SK-N-MC (cell line): ENCODE measurements around the gene FCGBP.

Experiments used
- DNase-seq: peaks from one replicate; pipeline ENCODE4 v3.0.0-alpha.2; 2011; ENCODE audit warnings: low read depth, low spot score
- H3K27ac ChIP-seq: fragments of 200-600 bp; sonication (generic); 2 replicates; pipeline ENCODE4 v1.5.1; 2016; ENCODE audit warnings: mixed run types
- H3K36me3 ChIP-seq: fragments of 200-600 bp; sonication (generic); 2 replicates; pipeline ENCODE4 v1.6.1; 2017; ENCODE audit warnings: antibody characterized with exemption, low read length, mixed read lengths; ENCODE audit not compliant: insufficient read depth
- H3K4me3 ChIP-seq: fragments of 200-600 bp; sonication (generic); 2 replicates; pipeline ENCODE4 v1.5.1; 2016
- H3K9ac ChIP-seq: fragments of 200-600 bp; sonication (generic); 2 replicates; pipeline ENCODE4 v1.8.0; 2017; ENCODE audit warnings: mixed run types, mixed read lengths; ENCODE audit not compliant: insufficient read length
- H3K9me3 ChIP-seq: fragments of 200-600 bp; sonication (generic); 2 replicates; pipeline ENCODE4 v1.6.1; 2017; ENCODE audit warnings: low read depth, mild to moderate bottlenecking, antibody characterized with exemption, low read length, moderate library complexity, mixed read lengths
- EZH2 ChIP-seq: fragments of 200-600 bp; sonication (generic); IDR thresholded peaks from one replicate; pipeline ENCODE4 v1.6.1; 2017; ENCODE audit warnings: antibody characterized with exemption
- FOXP2 ChIP-seq: optimal IDR thresholded peaks from 2 replicates; pipeline ENCODE3; 2011; ENCODE audit warnings: mild to moderate bottlenecking, moderate library complexity; ENCODE audit not compliant: insufficient read depth; ENCODE audit errors: extremely low read length, control extremely low read depth
- POLR2AphosphoS5 ChIP-seq: IDR thresholded peaks from 2 replicates; pipeline ENCODE4 v1.6.1; 2012; ENCODE audit warnings: mild to moderate bottlenecking, low read depth, low read length, borderline replicate concordance

Gene FCGBP

DNA sequence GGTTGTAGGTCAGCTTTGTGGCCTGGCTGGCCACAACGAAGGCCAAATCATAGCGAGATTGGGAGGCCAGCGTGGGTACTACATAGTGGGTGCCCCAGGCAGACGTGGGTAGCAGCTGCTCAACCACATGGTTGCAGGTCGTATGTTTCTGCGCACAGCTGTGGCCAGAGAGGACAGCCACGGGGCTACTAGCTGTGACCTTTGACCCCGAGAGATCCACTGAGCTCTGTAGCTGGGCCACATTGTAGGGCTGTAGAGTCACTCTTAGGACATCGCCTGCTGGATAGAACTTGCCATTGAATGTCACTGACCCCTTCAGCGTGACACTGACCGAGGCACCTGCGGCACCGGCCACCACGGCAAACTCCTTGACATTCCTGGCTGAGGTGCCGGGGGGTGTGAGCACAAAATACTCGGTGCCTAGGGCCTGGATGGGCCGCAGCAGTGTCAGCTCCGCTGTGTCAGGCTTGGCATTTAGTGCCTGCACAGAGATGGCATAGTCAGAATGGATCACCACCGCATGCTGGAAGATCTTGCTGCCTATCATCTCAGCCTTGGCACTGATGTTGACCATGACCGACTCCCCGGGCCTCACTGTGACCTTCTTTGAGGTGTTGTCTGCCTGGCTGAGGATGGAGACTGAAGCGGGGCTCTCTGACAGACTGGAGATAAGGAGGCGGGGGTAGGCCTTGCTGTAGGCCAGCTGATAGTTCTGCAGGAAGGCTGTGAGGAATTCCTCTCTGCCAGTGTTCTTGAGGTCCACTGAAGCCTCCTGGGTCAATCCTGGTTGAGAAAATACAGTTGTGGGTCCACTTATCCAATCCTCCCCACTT, 6.7 kb downstream of the FCGBP start:
- Histone ChIP-seq H3K27ac (no peak overlapping the region), H3K36me3 (no peaks in the 10 kb centered on the region), H3K9me3 (no peaks in the 10 kb centered on the region), H3K4me3 (no peak overlapping the region), H3K9ac (no peak overlapping the region)
- no peak for TF ChIP-seq FOXP2
- no peak for TF ChIP-seq EZH2
- TF ChIP-seq POLR2AphosphoS5 = no peak
- no peak for DNase-seq

DNA sequence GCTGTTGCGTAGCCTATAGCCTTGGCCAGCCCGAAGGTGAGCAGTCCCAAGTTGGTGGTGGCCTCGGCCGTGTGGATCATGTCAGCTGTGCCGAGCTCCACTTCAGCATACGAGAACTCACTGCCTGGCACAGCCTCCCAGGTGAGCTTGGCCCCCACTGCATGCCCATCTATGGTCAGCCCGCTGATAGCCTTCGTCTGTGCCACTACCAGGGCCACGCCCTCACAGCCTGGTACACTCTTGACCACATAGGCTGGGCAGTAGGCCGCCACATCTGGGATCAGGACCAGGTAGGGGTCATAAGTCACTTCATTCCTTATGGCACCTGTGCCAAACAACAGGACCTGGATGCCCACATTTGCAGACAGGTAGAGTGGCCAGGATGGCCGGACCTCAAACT, 7.4 kb downstream of the FCGBP start:
- no peaks in the 10 kb centered on the region for H3K9me3 ChIP-seq
- DNase-seq = no peak
- no peak overlapping the region for H3K4me3 ChIP-seq
- no peaks in the 10 kb centered on the region for H3K36me3 ChIP-seq
- TF ChIP-seq POLR2AphosphoS5 = no peak
- TF ChIP-seq FOXP2 = no peak
- no peak for TF ChIP-seq EZH2
- no peak overlapping the region for H3K9ac ChIP-seq
- H3K27ac ChIP-seq = no peak overlapping the region

DNA sequence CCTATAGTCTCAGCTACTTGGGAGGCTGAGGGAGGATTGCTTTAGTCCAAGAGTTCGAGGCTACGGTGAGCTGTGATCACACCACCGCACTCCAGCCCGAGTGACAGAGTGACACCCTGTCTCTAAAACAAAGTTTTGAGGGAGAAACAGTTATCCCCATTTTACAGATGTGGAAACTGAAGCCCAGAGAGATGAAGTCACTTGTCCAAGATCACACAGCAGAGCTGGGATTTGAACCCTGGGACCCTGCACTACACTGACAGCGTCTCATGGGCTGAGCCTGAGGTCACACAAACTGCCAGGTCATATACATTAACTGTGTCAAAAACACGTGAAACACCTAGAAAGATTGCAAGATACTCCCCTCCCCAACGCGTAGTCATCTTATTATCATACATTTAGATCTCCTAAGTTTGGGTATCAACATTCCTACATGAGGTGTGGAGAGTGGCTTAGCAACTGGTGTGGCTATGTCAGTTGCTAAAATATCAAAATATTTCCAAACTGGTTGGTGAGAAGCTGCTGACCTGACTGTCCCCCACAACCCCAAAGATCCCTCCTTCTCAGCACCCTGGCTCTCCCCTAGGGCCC, 8.2 kb downstream of the FCGBP start:
- H3K36me3 ChIP-seq = no peaks in the 10 kb centered on the region
- H3K27ac ChIP-seq = no peak overlapping the region
- H3K9me3 ChIP-seq = no peaks in the 10 kb centered on the region
- no peak for DNase-seq
- TF ChIP-seq EZH2 = no peak
- no peak for TF ChIP-seq FOXP2
- no peak for TF ChIP-seq POLR2AphosphoS5
- H3K9ac ChIP-seq = no peak overlapping the region
- no peak overlapping the region for H3K4me3 ChIP-seq

DNA sequence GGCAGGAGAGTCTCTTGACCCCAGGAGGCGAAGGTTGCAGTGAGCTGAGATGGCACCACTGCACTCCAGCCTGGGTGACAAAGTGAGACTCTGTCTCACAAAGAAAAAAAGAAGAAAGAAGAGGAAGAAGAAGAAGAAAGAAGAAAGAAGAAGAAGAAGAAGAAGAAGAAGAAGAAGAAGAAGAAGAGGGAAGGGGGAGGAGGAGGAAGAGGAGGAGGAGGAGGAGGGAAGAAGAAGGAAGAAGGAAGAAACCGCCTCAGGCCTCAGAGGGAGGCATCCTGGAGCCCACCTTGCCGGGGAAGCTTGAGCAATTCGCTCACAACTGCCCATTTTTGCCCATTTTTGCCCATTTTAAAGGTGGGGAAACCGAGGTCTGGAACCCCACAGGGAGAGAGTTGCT, 9.5 kb downstream of the FCGBP start:
- DNase-seq = no peak
- Histone ChIP-seq H3K9ac (no peak overlapping the region), H3K4me3 (no peak overlapping the region), H3K36me3 (no peaks in the 10 kb centered on the region), H3K9me3 (no peaks in the 10 kb centered on the region), H3K27ac (no peak overlapping the region)
- TF ChIP-seq POLR2AphosphoS5 = no peak
- TF ChIP-seq EZH2 = no peak
- no peak for TF ChIP-seq FOXP2

DNA sequence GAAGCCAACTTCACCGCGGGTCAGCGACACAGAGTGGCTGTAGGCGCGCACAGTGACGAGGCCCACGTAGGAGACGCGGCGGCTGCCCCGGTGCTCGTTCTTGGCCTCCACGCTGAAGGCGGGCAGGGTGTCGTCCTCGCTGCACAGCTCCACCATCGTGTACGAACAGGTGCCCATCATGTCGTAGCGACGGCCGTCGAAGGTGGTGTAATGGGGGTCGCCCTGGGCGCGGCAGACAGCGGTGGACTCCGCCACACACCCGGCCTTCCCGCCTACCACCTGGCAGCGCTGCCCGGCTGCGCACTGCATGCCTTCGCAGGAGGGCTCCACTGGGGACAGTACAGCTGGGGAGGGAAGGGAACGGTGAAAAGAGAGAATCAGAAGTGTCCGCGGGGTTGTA, 10.0 kb downstream of the FCGBP start:
- no peaks in the 10 kb centered on the region for H3K36me3 ChIP-seq
- TF ChIP-seq FOXP2 = no peak
- no peak for TF ChIP-seq POLR2AphosphoS5
- no peak for TF ChIP-seq EZH2
- DNase-seq = no peak
- no peak overlapping the region for H3K27ac ChIP-seq
- H3K4me3 ChIP-seq = no peak overlapping the region
- H3K9me3 ChIP-seq = no peaks in the 10 kb centered on the region
- no peak overlapping the region for H3K9ac ChIP-seq

DNA sequence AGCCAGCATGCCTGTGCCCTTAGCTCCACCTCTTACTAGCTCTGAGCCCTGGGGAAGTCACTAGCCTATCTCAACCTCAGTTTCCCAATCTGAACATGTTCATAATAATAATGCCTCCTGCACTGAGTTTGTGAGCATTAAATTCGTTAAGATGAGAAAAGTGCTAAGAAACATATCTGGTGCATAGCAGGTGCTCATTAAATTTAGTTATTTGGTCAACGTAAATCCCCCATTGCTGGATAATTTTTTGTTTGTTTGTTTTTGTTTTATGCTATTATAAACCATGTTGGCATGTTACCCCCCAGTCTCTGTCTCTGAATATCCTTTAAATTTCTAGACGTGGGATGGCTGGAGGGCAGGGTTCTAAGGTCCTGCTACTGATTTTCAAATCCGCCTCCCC, 10.6 kb downstream of the FCGBP start:
- H3K9me3 ChIP-seq = no peaks in the 10 kb centered on the region
- H3K27ac ChIP-seq = no peak overlapping the region
- H3K36me3 ChIP-seq = no peaks in the 10 kb centered on the region
- H3K9ac ChIP-seq = no peak overlapping the region
- H3K4me3 ChIP-seq = no peak overlapping the region
- TF ChIP-seq EZH2 (no peak), FOXP2 (no peak), POLR2AphosphoS5 (no peak)
- DNase-seq = no peak

DNA sequence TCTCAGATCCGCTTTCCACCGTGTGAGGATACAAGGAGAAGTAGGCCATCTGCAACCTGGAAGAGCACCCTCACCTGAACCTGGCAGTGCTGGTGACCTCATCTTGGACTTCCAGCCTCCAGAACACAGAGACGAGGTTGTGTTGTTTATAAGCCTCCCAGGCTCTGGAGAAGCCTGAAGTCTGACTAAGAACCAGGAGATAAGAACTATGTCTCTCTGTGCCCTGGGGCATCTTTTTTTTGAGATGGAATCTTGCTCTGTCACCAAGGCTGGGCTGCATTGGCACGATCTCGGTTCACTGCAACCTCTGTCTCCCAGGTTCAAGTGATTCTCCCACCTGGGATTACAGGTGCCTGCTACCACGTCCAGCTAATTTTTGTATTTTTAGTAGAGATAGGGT, 14.5 kb downstream of the FCGBP start:
- Histone ChIP-seq H3K36me3 (no peaks in the 10 kb centered on the region), H3K9me3 (no peaks in the 10 kb centered on the region), H3K4me3 (no peak overlapping the region), H3K27ac (no peak overlapping the region), H3K9ac (no peak overlapping the region)
- DNase-seq = no peak
- TF ChIP-seq EZH2 = no peak
- no peak for TF ChIP-seq POLR2AphosphoS5
- no peak for TF ChIP-seq FOXP2

DNA sequence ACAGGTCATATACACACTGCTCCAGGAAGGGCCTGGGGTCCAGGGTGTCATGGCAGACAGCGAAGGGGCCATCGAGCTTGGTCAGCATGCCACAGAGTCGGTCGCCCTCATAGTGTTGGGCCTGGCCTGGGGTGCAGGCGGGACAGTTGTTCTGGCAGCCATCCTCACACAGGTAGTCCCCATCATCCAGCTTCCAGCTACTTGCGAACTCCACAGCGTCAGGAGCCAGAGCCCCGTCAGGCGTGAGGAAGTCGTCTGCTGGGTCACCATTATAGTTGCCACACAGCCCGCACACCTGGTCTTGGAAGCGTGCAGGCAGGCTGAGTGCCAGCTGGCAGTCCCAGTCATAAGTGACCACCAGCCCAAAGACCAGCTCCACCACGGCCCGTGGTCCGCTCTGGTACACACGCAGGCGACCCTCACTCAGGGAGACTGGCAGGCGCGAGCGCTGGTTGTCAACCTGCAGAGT, 16.2 kb downstream of the FCGBP start:
- TF ChIP-seq EZH2 = no peak
- no peak for TF ChIP-seq FOXP2
- no peak for TF ChIP-seq POLR2AphosphoS5
- DNase-seq = no peak
- no peak overlapping the region for H3K9ac ChIP-seq
- H3K27ac ChIP-seq = no peak overlapping the region
- no peak overlapping the region for H3K4me3 ChIP-seq
- H3K36me3 ChIP-seq = no peaks in the 10 kb centered on the region
- no peaks in the 10 kb centered on the region for H3K9me3 ChIP-seq
